OCI-LY7 (cell line): ENCODE data around the gene LMO2. TPM values are rescaled to one million over a fixed set of nuclear protein-coding genes. Genes with fewer than 3 reads are reported as not detected.

ENCODE experiments used
- BruUV-seq: library from RNA; stranded (reverse); fragments of 400-500 nt; replicated peaks from 2 replicates; lab custom pipeline; 2021; lab: Mats Ljungman, UMichigan
- CTCF ChIA-PET: fragments of 300-600 bp; sonication (Branson Sonifier 250); formaldehyde crosslinking; loops from one replicate; lab custom pipeline; 2022; ENCODE audit warnings: antibody characterized with exemption; ENCODE audit not compliant: unreplicated experiment; lab: Charles Lee
- POLR2A ChIA-PET: fragments of 300-600 bp; sonication (Branson Sonifier 250); formaldehyde crosslinking; loops from one replicate; lab custom pipeline; 2022; ENCODE audit warnings: antibody characterized with exemption; lab: Charles Lee
- DNase-seq: peaks from one replicate; pipeline ENCODE4 v3.0.0-alpha.2; 2015; ENCODE audit warnings: low spot score
- H2AFZ ChIP-seq: fragments of 200-600 bp; sonication (generic), shearing (Covaris generic); 2 replicates; pipeline ENCODE4 v1.6.1; 2014; ENCODE audit warnings: mild to moderate bottlenecking, antibody characterized with exemption, low read length, moderate library complexity
- H3K27ac ChIP-seq: fragments of 200-600 bp; sonication (generic); 2 replicates; pipeline ENCODE4 v1.5.1; 2014; ENCODE audit warnings: mixed run types, low read depth, mild to moderate bottlenecking, moderate library complexity, low read length, inconsistent platforms; ENCODE audit not compliant: poor library complexity, severe bottlenecking
- H3K36me3 ChIP-seq: fragments of 200-600 bp; sonication (generic); 2 replicates; pipeline ENCODE4 v1.6.1; 2014; ENCODE audit warnings: mild to moderate bottlenecking, antibody characterized with exemption, low read length, moderate library complexity, mixed read lengths; ENCODE audit not compliant: insufficient read depth
- H3K4me1 ChIP-seq: fragments of 200-600 bp; sonication (generic); 2 replicates; pipeline ENCODE4 v1.5.1; 2014; ENCODE audit warnings: mild to moderate bottlenecking, low read length; ENCODE audit not compliant: insufficient read depth, poor library complexity, severe bottlenecking
- H3K4me2 ChIP-seq: fragments of 200-600 bp; sonication (generic); 2 replicates; pipeline ENCODE4 v1.6.1; 2014; ENCODE audit warnings: mild to moderate bottlenecking, low read length
- H3K4me3 ChIP-seq: fragments of 200-600 bp; sonication (generic); 2 replicates; pipeline ENCODE4 v1.5.1; 2014; ENCODE audit warnings: mild to moderate bottlenecking, low read depth, low read length; ENCODE audit not compliant: poor library complexity, severe bottlenecking
- H3K79me2 ChIP-seq: fragments of 200-600 bp; sonication (generic); 2 replicates; pipeline ENCODE4 v1.6.1; 2016; ENCODE audit warnings: low read depth, mild to moderate bottlenecking, low read length, moderate library complexity, mixed read lengths; ENCODE audit not compliant: insufficient read depth
- H3K9me2 ChIP-seq: fragments of 200-600 bp; sonication (generic); 2 replicates; pipeline ENCODE4 v1.6.1; 2016; ENCODE audit warnings: mild to moderate bottlenecking, low read length, mixed read lengths; ENCODE audit not compliant: insufficient read depth
- H3K9me3 ChIP-seq: fragments of 200-600 bp; sonication (generic); 2 replicates; pipeline ENCODE4 v1.6.1; 2014; ENCODE audit warnings: mild to moderate bottlenecking, mixed run types, low read length, mixed read lengths
- H4K20me1 ChIP-seq: fragments of 200-600 bp; sonication (generic); 2 replicates; pipeline ENCODE4 v1.6.1; 2014; ENCODE audit warnings: mild to moderate bottlenecking, antibody characterized with exemption, low read length, moderate library complexity, mixed read lengths; ENCODE audit not compliant: insufficient read depth
- CTCF ChIP-seq: fragments of 200-600 bp; sonication (generic); conservative IDR thresholded peaks from 2 replicates; pipeline ENCODE4 v1.5.1; 2014; ENCODE audit warnings: mild to moderate bottlenecking, antibody characterized with exemption, low read length, moderate library complexity, mixed read lengths
- EZH2phosphoT487 ChIP-seq: fragments of 200-600 bp; sonication (generic); IDR thresholded peaks from 2 replicates; pipeline ENCODE4 v1.6.1; 2018; ENCODE audit warnings: low read depth, borderline replicate concordance, mild to moderate bottlenecking, mixed run types, antibody characterized with exemption, low read length, moderate library complexity, mixed read lengths
- intact Hi-C: fragments of 100-400 bp; cut with micrococcal nuclease; formaldehyde crosslinking; loops from one replicate; pipeline ENCODE4 v1.10.0; 2022; ENCODE audit not compliant: unreplicated experiment
- total RNA-seq, 2 experiments: library from RNA; depleted of rRNA in 1 of 2; stranded (reverse); fragments of >200 nt in 1 of 2; shearing (Covaris generic) in 1 of 2; gene quantifications; 2 replicates each; pipeline ENCODE4 v1.2.3, GENCODE V29; 2014 to 2022

LMO2 gene
- total RNA-seq, 2 experiments from 2014 or later, result 0.89 TPM; not detected in 1

DNA sequence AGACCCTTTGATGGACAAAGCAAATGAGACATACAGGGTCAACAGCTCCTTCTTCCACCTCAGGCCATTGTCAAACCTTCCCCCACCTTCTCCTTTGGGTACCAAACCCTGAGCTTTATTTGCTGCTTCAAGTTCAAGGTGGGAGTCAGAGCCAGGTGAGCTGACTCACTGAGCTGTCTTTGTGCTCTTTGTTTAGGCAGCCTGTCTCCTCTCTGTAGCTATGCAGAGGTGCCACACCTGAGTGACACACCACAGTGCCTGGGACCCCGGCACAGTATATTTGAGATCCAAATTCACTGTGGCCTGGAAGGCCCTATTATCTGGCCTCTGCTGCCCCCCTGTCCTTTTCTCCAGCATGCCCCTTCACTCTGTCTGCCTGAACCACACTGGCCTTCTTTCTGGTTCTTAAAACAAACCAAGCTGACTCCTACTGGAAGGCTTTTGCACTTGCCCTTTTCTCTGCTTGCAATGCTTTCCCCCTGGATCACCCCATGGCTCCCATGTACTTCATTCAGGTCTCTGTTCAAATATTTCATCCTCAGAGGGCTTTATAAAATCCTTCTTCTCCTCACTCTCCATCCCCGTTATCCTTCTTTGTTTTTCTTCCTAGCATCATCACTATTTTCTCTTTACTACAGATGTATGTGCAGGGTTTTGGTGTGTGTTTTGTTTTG is 16.1 kb downstream of the LMO2 start:
- no peak overlapping the region for H3K4me3 ChIP-seq
- H2AFZ ChIP-seq, result no peak overlapping the region
- H3K4me2 ChIP-seq, result no peak overlapping the region
- no peak for TF ChIP-seq CTCF
- no peak for TF ChIP-seq EZH2phosphoT487
- no peak overlapping the region for H3K27ac ChIP-seq
- no TSS peak for BruUV-seq
- ChIA-PET CTCF (interaction anchor here (1.4 kb wide), 1 partner anchor 112 kb away, joined by 3 read pairs; no protein-coding TSS in a partner anchor), POLR2A (interaction anchor here (0.5 to 1.1 kb wide), 5 partner anchors 23 to 1403 kb away, joined by 3 to 4 read pairs (median 3); no protein-coding TSS in a partner anchor)
- intact Hi-C loops, result no loop called here
- no peak for DNase-seq
- H3K4me1 ChIP-seq, result no peaks in the 10 kb centered on the region
- no peaks in the 10 kb centered on the region for H3K79me2 ChIP-seq
- H3K9me3 ChIP-seq, result no peaks in the 10 kb centered on the region
- no peaks in the 10 kb centered on the region for H3K36me3 ChIP-seq
- H3K9me2 ChIP-seq, result no peaks in the 10 kb centered on the region
- H4K20me1 ChIP-seq, result no peaks in the 10 kb centered on the region

- no peak overlapping the region for H2AFZ ChIP-seq
- no TSS peak for BruUV-seq
- intact Hi-C loops, result no loop called here
- peaks cover 6% of the 10 kb centered on the region for H3K4me1 ChIP-seq
- no peak for DNase-seq
- H4K20me1 ChIP-seq, result no peaks in the 10 kb centered on the region
- no peaks in the 10 kb centered on the region for H3K9me3 ChIP-seq
- POLR2A ChIA-PET, result interaction anchor here (0.6 to 1.1 kb wide), 4 partner anchors 22 to 994 kb away, joined by 3 to 4 read pairs (median 3); no protein-coding TSS in a partner anchor
- TF ChIP-seq CTCF, result no peak
- TF ChIP-seq EZH2phosphoT487, result no peak
- no peaks in the 10 kb centered on the region for H3K79me2 ChIP-seq
- H3K9me2 ChIP-seq, result no peaks in the 10 kb centered on the region
- CTCF ChIA-PET, result interaction anchor here (1.4 kb wide), 1 partner anchor 113 kb away, joined by 3 read pairs; no protein-coding TSS in a partner anchor
- H3K4me3 ChIP-seq, result no peak overlapping the region
- H3K36me3 ChIP-seq, result no peaks in the 10 kb centered on the region
- no peak overlapping the region for H3K4me2 ChIP-seq
- H3K27ac ChIP-seq, result no peak overlapping the region
Measured at GRCh38 chr11:33874910-33875490, 16.9 kb downstream of the LMO2 start.

DNA sequence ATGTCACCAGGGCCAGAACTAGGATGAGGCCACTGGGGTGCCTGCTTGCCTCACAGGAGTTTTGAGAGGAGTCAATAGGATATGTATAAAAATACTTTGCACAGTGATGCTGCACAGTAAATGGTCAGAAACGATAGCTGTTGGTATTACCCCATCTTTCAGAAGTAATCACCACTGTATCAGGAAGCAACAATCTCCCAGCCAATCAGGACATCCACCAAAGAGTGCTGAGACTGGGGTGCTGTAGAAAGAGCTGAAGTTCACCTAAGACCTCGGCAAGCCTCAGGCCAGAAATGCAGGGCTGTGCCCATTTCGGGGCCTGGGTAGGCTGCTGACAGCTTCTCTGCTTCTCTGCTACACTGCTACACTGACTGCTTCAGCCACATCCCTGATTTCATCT is 17.4 kb downstream of the LMO2 start:
- no peak overlapping the region for H2AFZ ChIP-seq
- H3K9me2 ChIP-seq, result no peaks in the 10 kb centered on the region
- POLR2A ChIA-PET, result interaction anchor here (1.1 kb wide), 1 partner anchor 66 kb away, joined by 4 read pairs; no protein-coding TSS in a partner anchor
- no peaks in the 10 kb centered on the region for H3K9me3 ChIP-seq
- no peak overlapping the region for H3K4me2 ChIP-seq
- no TSS peak for BruUV-seq
- H4K20me1 ChIP-seq, result no peaks in the 10 kb centered on the region
- CTCF ChIA-PET, result interaction anchor here (1.4 kb wide), 1 partner anchor 113 kb away, joined by 3 read pairs; no protein-coding TSS in a partner anchor
- no peak for DNase-seq
- TF ChIP-seq CTCF (no peak), EZH2phosphoT487 (no peak)
- no peak overlapping the region for H3K4me3 ChIP-seq
- H3K79me2 ChIP-seq, result no peaks in the 10 kb centered on the region
- H3K4me1 ChIP-seq, result peaks cover 9% of the 10 kb centered on the region
- H3K27ac ChIP-seq, result no peak overlapping the region
- no peaks in the 10 kb centered on the region for H3K36me3 ChIP-seq
- intact Hi-C loops, result no loop called here
